Lower lobe of right lung (tissue), 2 donors: ENCODE data around the gene MLYCD. TPM values are rescaled to one million over a fixed set of nuclear protein-coding genes. Genes with fewer than 3 reads are reported as not detected.

Experiments used
- ATAC-seq, 2 donors: fragments of 200-7000 bp; cut with Tn5 transposase; one replicate each; pipeline ENCODE4 v1.9.1; 2020 to 2022; ENCODE audit warnings: mild to moderate bottlenecking in 2 of 2, moderate library complexity in 2 of 2
- DNase-seq: peaks from one replicate; pipeline ENCODE4 v3.0.0-alpha.2; 2020
- H3K27ac ChIP-seq: fragments of 200-600 bp; one replicate; pipeline ENCODE4 v1.8.0; 2022
- H3K27me3 ChIP-seq: fragments of 200-600 bp; one replicate; pipeline ENCODE4 v1.8.0; 2022; ENCODE audit warnings: low read depth
- H3K36me3 ChIP-seq: fragments of 200-600 bp; one replicate; pipeline ENCODE4 v1.8.0; 2022; ENCODE audit warnings: mild to moderate bottlenecking
- H3K4me1 ChIP-seq: fragments of 200-600 bp; one replicate; pipeline ENCODE4 v1.8.0; 2022
- H3K4me3 ChIP-seq: fragments of 200-600 bp; one replicate; pipeline ENCODE4 v1.8.0; 2022; ENCODE audit warnings: mild to moderate bottlenecking
- H3K9me3 ChIP-seq: fragments of 200-600 bp; one replicate; pipeline ENCODE4 v1.8.0; 2022
- CTCF ChIP-seq: fragments of 200-600 bp; IDR thresholded peaks from one replicate; pipeline ENCODE4 v1.8.0; 2022; ENCODE audit warnings: antibody characterized with exemption, mild to moderate bottlenecking
- intact Hi-C: fragments of 100-400 bp; cut with DNase I; formaldehyde crosslinking; loops from one replicate; pipeline ENCODE4 v1.11.0; 2022
- total RNA-seq: library from RNA; stranded (reverse); fragmentation: NEBNext Ultra II Directional; extraction: Animal tissue kit (Norgen Biotek cat#: 25700); gene quantifications from one replicate; pipeline ENCODE4 v1.2.1, GENCODE V29; 2021
- donor health status: DM: no; HTN: yes; CAD: no; lungs with severe emphysema.

The MLYCD gene
- total RNA-seq, 1 donor from 2014 or later, result 9.1 TPM

- no peaks in the 10 kb centered on the region for H3K4me1 ChIP-seq
- TF ChIP-seq CTCF, result no peak
- ATAC-seq (no peak), DNase-seq (no peak)
- H3K27me3 ChIP-seq, result no peaks in the 10 kb centered on the region
- no peaks in the 10 kb centered on the region for H3K9me3 ChIP-seq
- no peaks in the 10 kb centered on the region for H3K36me3 ChIP-seq
- no peak overlapping the region for H3K4me3 ChIP-seq
- intact Hi-C loops, result no loop called here
- no peak overlapping the region for H3K27ac ChIP-seq
Observed at GRCh38 chr16:83942074-83942473, 43.2 kb downstream of the MLYCD start.

GRCh38 chr16:83942815-83943515, 44.0 kb downstream of the MLYCD start:
- H3K4me1 ChIP-seq, result no peaks in the 10 kb centered on the region
- no peak for DNase-seq

GRCh38 chr16:83943516-83944050, 44.7 kb downstream of the MLYCD start:
- intact Hi-C loops, result no loop called here
- Histone ChIP-seq H3K36me3 (no peaks in the 10 kb centered on the region), H3K27me3 (no peaks in the 10 kb centered on the region), H3K4me1 (no peaks in the 10 kb centered on the region), H3K27ac (no peak overlapping the region), H3K4me3 (no peak overlapping the region), H3K9me3 (no peaks in the 10 kb centered on the region)
- DNase-seq (no peak), ATAC-seq (peak in 1 of 2 donors; percentile 5)
- TF ChIP-seq CTCF, result no peak

More at GRCh38 chr16:83942815-83943515, 44.0 kb downstream of the MLYCD start:
- no peak for TF ChIP-seq CTCF
- no peaks in the 10 kb centered on the region for H3K27me3 ChIP-seq
- H3K9me3 ChIP-seq, result no peaks in the 10 kb centered on the region
- H3K36me3 ChIP-seq, result no peaks in the 10 kb centered on the region
- ATAC-seq, result peak; percentile 45 to 84
- H3K4me3 ChIP-seq, result no peak overlapping the region
- no peak overlapping the region for H3K27ac ChIP-seq
- intact Hi-C loops, result no loop called here

GRCh38 chr16:83945587-83945986, 46.7 kb downstream of the MLYCD start:
- TF ChIP-seq CTCF, result no peak
- intact Hi-C loops, result no loop called here

GRCh38 chr16:83946154-83946780, 47.4 kb downstream of the MLYCD start:
- no peak for TF ChIP-seq CTCF
- no peaks in the 10 kb centered on the region for H3K9me3 ChIP-seq
- H3K4me1 ChIP-seq, result no peaks in the 10 kb centered on the region
- H3K4me3 ChIP-seq, result no peak overlapping the region
- intact Hi-C loops, result no loop called here
- no peak overlapping the region for H3K27ac ChIP-seq
- no peaks in the 10 kb centered on the region for H3K36me3 ChIP-seq
- no peaks in the 10 kb centered on the region for H3K27me3 ChIP-seq
- ATAC-seq, result no peak
- DNase-seq, result no peak

More at GRCh38 chr16:83945587-83945986, 46.7 kb downstream of the MLYCD start:
- Histone ChIP-seq H3K9me3 (no peaks in the 10 kb centered on the region), H3K4me3 (no peak overlapping the region), H3K27me3 (no peaks in the 10 kb centered on the region), H3K4me1 (no peaks in the 10 kb centered on the region), H3K27ac (no peak overlapping the region), H3K36me3 (no peaks in the 10 kb centered on the region)
- DNase-seq (no peak), ATAC-seq (no peak)
